HG03280 (cell line): ENCODE measurements around the gene CSHL1.

Experiments used
- ATAC-seq: cut with Tn5 transposase; IDR thresholded peaks from one replicate; pipeline ENCODE4 v1.9.1; 2021; ENCODE audit warnings: mild to moderate bottlenecking, moderate library complexity; ENCODE audit not compliant: unreplicated experiment

The CSHL1 gene

DNA sequence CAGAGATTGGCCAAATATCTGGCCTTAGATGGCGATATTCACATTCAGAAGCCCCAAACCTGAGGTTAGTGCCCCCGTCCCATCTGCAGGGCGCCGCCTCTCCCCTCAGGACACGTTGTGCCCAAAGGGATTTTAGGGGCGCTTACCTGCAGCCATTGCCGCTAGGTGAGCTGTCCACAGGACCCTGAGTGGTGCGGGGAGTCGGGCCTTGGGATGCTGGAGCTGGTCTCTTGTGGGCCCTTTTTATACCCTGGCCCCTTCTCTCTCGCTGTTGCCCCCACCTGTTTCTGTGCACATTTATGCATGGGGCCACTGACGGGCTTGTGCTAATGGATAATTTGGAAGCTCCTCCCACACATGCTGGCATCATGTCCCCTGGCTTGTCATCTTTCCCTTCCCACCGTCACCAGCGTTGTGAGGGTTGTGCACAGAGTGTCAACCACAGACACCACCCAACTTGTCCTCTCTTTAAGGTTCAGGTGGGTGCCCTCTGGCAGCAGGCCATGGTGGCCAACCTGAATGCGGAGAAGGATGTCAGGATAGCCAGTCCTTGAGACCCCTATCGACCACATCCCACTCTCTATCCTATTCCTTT is at the start of gene CSHL1:
Gene CSHL1 (minus strand): TSS at position 218 of the 595 bp plus-strand sequence. CDS start 62 bp downstream, at position 156.
- ATAC-seq = no peak

DNA sequence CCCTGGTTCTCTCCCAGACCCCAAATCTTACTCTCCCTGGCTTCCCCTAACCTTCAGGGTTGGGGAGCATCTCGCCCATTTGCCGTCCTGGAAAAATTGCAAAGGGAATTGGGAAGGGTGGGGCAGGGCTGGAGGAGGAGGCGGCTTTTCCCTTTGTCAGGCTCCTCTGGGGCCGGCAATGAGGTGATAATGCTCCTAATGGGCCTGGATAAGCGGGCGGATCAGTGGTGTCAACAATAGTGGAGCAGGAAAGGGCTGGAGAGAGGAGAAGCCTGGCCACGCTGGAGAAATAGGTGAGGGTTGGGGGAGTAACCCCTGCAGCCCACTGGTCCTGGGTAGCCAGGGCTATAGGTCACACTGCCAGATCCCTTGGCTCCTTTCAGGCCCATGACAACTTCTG is 49.4 kb upstream of the CSHL1 start:
- ATAC-seq = no peak

DNA sequence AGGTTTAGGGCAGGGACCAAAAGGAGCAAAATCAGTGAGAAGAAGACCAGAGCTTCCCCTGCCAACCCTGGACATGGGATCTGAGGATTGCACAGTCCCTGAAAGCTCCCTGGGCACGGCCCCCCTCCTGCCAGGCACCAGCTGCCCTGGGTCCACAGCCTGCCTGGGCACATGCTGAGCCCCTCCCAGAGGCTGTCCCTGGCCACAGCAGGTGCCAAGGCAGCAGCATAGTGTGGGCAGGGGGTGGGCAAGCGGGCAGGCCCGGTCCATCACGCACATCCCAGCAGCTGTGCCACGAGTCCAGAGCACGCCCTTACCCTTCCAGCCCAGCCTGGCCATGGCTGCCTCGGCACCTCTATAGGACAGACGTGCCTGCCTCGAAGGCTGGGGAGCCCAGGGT is 48.9 kb upstream of the CSHL1 start:
- ATAC-seq = no peak

DNA sequence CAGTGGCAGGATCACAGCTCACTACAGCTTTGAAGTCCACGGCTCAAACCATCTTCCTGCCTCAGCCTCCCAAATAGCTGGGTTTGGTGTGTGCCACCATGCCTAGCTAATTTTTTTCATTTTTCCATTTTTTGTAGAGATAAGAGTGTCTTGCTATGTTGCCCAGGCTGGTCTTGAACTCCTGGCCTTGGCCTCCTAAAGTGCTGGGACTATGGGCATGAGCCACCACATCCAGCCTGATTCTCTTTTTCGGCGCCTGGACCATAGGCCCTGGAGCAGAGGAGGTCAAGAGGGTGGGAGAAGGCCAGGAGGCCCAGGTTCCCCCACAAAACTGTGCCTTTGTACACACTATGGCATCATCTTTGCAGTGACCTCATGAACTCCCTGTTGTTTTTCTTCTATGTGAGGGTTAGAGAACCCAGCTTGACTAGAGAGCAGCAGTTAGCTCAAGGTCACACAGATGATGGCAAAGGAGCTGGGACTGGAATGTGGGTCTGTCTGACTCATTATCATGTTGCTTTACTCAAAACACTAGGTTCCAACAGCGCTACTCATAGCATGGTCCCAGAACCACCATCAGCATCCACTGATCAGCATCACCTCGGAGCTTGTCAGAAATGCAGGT is 45.4 kb upstream of the CSHL1 start:
- no peak for ATAC-seq

DNA sequence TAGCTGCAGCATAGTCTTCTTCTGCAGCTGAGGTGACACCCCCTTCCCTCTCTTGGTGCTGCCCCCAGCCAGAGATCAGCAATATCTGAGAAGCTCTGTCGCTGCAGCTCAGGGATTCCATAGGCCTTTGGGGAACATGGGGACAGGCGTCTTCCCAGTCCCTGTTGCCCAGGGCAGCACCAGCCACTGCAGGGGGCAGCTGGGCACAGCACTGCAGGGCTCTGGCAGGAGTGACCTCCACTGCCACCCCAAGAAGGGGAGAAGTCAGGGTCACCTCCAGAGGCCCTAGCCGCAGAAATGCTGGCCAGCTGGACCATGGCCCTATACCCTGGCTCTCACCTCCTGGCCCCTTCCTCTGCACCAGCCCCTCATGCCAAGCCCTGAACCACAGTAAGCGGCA is 44.7 kb upstream of the CSHL1 start:
- ATAC-seq = no peak

DNA sequence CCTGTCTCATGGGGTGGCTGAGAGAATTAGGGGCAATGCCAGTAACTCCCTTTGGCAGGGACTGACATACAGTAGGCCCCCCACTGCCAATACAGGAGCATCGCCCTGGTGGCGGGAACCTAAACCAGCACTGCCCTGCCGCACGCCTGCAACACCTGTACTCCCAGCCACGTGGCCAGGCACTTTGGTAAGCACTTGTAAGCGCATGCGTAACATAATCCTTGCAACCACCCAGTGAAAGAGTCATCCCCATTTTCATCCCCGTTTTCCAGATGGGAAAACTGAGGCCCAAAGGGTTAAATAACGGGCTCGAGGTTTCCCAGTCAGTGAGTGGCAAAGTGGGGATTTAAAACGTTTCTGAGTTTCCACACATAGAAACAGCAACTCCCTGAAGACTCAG is 44.2 kb upstream of the CSHL1 start:
- ATAC-seq = no peak

DNA sequence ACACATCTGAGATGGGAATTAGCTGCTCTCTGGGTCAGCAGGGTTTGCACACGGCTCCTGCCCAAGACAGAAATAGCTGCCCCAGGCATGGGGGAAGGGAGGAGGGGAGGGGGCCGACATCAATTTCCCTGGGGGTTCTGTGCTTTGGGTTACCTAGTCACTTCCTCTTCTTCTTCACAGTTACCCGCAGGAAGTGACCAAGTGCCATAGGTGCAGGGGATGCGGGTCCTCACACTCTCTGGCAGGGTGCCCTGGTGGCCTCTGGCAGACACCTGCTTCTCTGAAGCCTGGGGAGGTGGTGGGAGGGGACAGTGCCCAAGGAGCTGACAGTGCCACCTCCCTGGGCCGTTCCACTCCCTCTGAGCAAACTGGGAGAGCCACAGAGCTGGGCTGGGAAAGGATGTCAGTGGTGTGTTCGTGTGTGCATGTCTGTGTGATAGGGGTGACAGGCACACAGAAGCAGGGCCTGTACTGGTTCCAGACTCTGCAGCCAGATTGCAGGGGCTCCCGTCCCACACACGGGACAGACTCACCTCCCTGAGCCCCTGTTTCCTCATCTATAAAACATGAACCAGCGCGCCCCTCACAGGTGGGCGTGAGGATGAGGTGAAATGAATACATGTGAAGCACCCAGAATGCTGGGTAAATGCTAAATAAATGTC is 43.5 kb upstream of the CSHL1 start:
- no peak for ATAC-seq

DNA sequence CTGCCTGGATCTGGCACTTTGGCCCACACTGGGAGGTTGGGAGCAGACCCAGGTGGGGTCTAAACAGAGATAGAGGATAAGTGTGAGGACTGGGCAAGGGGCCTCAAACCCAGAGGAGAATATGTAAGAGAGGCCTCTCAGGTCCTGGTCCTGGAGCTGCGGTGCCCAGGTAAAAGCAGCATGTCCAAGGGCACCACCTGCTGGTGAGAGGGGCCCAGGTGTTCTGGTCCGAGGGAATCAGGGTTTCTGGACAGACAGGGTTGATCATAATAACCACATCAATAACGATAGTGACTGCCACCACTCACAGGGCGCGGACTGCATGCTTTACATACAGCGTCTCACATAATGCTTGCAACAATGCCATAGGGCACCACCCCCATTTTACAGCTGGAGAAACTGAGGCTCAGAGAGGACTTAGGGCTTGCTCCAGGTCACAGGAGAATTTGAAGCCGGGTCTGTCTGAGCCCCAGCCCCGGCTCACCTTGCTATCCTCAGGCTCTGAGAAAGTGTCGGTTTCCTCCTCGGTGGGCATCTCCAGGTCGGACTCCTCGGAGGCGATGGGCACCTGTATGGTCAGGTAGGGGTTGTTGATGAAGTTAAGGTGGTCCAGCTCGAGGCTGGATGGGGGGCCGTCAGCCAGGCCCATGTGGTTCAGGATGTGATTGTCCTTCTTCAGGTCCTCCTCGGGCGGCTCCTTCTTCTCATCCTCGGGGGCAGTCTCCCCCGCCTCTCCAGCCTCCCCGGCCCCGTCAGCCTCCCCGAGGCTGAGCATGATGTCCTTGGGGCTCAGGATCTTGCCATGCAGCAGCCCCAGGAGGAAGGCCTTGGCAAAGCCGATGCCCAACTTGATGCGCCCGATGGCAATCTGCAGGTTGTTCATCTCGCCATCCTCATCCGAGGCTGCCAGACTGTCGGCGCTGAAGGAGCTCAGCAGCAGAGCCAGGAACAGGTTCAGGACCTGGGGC is 40.2 kb upstream of the CSHL1 start:
- no peak for ATAC-seq

DNA sequence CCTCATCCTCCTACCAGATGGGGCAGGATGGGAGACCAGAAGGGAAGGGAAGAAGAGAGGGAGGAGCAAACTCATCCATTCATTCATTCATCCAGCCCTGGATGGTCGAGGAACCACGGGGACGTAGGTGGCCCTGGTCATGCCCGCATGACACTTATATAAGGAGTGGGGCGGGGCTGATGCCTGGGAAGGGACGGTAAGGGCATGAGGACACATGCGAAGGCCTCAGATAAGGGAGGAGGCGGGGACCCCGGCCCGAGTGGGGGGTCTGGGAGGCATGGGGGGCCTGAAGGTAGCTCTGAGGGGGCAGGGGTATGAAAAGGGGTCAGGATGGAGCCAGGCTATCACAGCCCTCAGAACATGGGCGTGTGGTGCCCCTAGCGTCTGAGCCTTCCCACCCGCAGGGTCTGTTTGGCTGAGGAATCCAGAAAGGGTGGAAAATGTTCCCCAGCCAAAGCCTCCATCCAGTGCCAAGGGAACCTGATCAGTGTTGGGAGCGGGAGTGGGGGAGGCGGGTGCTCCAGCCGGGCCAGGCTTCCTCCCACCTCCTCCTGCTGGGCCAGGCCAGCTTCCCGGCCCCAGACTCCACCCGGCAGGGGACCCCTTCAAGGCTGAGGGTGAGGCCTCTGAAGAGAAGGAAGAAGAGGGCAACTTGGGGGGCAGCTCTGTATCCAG is 38.7 kb upstream of the CSHL1 start:
- no peak for ATAC-seq

DNA sequence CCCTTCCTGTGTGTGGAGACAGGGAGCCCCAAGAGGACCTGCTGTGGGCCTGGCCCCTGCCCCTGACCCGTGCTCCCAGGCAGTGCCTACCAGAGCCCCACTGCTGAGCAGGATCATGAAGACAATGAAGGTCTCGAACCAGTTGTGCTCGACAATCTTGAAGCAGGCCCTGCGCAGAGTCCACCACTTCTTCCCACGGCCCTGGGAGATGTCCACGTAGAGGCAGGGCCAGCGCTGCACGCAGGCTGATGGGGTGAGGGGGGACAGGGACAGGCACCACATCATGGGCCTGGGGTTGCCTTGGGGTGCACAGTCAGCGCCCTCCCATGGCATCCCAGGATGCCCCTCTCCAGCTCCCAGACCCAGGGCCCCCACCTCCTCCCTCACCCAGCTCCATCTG is 37.5 kb upstream of the CSHL1 start:
- ATAC-seq = no peak

DNA sequence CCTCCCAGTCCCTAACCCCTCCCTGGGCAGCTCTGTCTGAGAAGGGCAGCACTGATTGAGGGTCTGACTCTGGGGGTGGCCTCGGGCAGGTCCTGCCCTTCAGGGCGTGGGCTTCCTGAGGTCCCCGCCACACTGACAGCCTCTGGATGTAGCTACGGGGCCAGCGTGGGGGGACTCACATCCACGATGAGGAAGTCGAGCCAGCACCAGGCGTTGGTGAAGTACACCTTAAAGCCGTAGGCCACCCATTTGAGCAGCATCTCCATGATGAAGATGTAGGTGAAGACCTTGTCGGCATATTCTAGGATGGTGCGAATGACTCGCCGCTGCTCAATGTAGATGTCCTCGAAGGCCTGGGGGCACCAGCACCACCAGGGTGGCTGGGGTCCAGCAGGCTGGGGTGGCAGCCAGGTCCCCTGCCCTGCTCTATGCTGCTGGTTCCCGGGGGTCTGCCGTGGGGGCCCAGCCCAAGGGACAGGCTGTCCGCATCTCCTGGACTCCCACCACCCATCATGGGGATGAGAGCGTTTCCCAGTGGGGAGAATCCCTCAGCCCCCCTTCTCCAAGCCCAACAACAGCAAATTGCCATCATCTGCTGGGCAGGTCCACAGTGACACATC is 36.8 kb upstream of the CSHL1 start:
- no peak for ATAC-seq

DNA sequence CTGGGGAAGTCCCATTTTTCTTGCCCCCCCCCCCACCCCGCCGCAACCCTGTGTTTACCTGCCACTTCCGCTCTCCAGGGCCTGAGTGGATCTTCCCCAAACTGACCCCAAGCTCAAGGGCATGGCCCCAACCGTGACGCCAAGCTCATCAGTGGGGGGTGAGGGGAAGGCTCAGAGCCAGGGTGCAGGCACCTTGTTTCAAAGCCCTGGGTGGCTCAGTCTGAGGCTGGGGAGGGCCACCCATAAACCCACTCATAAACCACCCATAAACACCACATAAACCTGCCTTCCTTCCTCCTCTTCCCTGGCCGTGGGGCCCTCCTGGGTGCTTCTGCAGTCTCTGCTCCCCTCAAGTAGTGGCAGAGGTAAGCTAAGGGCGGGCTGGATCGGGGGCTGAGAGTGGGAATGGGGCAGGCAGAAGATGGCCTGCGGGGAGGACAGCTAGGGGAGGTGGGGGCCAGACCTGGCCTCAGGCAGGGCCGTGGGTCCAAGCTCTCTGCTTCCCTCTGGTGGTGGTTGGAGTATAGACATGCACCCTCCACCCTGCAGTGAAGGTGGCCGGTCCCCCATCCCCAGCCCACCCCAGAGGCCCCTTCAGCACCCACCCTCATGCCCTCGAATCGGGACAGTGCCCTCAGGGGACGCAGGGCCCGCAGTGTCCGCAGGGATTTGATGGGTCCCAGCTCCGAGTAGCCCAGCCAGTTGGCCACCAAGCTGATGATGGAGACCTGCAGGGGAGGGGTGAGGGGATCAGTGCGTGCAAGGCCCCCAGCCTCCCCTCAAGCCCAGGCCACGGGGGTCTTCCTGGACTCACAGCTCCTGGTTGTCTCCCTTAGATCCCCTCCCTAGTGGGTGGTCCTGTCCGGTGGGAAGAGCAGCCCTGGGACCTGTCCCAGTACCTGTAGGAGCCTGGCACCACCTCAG is 35.6 kb upstream of the CSHL1 start:
- no peak for ATAC-seq

DNA sequence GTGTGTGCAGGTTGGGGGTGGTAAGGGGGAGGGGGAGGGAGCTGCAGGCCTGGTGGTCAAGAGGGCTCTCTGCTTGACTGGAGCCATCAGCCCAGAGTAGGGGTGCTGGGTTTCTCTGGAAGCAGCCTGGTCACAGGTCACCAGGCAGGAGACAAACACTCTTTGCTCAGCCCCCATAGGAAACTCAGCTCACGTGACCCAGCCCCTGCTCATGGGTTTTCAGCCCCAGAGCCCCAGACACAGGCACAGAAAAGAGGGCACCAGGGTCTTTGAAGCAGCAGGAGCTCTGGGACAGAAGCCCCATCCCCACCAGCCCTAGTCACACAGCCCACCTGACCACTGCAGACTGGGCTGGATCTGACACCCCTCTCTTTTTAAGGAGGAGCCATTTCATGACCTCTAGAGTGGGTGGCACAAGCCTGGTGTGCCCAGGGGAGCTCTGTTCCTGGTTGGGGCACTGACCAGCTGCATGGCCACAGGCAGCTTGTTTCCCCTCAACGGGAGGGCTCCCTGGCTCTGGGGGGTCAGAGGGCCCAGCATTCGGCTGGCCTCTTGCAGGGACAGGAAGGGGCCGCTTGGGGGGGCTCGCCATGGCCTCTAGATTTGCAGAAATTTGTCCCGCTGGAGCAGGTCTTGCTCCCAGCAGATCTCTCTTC is 34.9 kb upstream of the CSHL1 start:
- ATAC-seq = no peak

DNA sequence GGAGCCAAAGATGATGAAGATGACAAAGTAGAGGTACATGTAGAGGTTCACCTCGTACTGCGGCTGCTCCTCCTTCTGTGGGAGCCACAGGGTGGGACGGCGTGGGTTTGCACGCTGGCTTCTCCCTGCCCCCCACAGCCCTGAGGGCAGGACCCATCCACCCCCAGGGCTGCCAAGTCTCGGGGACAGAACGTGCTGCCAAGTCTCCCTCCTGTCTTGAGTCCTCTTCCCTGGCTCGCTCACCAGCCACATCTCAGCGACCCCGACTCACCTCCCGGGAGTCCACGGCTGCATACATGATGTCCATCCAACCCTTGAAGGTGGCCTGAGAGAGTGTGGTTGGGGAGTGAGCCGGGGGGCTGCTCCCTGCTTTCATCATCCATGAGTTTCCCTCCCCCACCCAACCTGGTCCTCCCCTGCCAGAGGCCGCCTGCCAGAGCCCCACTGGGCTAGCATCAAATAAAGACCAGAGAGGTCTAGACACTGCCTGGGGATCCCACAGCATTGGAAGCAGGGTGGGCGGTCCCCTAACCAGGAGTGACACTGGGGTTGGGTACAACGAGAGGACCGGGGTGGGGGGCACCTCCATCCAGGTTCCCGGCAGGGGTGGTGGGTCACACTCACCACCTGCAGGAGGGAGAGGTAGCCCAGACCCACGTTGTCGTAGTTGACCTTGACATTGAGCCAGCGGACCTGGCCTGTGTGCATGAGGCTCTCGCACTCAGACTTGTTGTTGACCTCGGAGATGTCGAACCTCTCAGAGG is 33.9 kb upstream of the CSHL1 start:
- no peak for ATAC-seq

DNA sequence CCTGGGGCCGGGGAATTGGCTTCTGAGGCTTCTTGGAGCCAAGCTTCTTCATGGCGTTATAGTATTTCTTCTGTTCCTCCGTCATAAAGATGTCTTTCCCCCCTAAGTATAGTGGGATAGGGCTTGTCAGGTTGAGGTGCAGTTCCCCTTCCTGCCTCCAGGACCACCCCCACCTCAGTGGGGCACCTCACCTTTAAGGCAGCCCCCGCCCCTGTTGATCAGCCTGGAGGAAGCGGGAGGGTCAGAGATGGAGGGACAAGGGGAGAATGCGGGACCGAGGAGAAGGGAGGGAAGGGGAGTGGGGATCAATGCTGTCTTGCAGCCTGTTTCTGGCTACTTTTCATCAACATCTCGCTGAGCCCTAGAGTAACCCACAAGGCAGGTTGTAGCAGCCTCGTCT is 32.7 kb upstream of the CSHL1 start:
- ATAC-seq = no peak

DNA sequence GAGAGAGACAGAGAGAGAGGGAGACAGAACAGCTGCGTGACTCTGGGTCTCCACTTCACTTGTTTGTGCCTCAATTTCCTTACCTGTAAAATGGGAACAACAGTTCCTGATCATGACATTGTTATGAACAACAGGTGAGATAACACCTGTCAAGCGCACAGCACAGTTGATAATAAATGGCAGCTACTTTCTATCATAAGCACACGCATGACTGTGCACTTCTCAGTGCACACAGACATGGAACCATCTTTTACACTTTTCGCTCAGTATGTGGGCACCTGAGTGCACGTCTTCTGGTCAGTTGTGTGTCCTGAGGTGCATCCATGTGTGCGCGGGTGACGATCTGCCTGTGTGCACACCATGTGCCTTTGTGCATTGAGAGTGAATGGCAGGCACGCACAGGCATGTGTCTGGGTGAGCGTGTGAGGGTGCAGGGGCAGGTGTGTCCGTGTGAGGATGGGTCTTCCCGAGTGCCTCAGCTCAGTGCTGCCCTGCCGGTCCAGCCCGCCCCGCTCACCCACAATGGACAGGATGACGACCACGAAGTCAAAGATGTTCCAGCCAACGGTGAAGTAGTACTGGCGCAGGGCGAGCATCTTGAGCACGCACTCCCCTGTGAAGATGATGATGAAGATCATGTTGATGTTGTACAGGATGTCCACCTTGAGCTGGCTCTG is 31.4 kb upstream of the CSHL1 start:
- ATAC-seq = no peak

DNA sequence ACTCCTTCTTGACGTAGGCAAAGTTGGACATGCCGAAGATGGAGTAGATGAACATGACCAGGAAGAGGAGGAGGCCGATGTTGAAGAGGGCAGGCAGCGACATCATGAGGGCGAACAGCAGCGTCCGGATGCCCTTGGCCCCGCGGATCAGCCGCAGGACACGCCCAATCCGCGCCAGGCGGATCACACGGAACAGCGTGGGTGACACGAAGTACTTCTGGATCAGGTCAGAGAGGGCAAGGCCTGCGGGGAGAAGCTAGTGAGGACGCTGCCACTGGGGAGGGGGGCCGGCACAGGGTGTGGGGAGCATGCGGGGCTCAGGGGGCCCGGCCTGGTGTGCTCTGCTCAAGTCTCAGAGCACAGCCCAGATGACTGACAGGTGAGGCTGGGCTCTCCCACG is 30.7 kb upstream of the CSHL1 start:
- ATAC-seq = no peak

DNA sequence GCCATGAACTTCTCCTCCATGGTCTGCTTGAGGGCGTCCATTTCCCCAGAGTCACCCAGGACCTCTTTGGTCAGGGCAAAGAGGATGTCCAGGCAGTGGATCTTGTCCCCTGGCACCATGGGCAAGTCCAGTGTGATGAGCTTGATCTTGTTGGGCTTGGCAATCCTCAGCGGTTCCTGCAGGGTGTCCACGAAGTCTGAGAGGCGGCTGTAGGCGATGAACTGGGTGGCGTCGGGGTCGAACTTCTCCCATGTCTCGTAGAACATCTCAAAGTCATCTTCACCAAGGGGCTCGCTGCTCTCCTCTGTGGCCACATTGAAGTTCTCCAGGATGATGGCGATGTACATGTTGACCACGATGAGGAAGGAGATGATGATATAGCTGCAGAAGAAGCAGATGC is 30.1 kb upstream of the CSHL1 start:
- no peak for ATAC-seq
